Thoracic aorta (tissue), 2 donors: Measurements from ENCODE around the gene SNURF. TPM values are rescaled to one million over a fixed set of nuclear protein-coding genes. Genes with fewer than 3 reads are reported as not detected.
A peak's percentile ranks its signal among the peaks of the same experiment; 100 is the strongest.
"Not testable (repeated sequence)": the region's sequence is repeated elsewhere in the genome, so short reads cannot be mapped to it uniquely, and the experiment has no call there.

Source experiments
- ATAC-seq: fragments of 150-250 bp; one replicate; pipeline ENCODE4 v1.8.0; 2017; ENCODE audit warnings: low read depth; ENCODE audit not compliant: insufficient number of reproducible peaks, low FRiP score
- DNase-seq: peaks from one replicate; pipeline ENCODE4 v3.0.0-alpha.2; 2020; ENCODE audit warnings: low spot score
- H3K27ac ChIP-seq, 2 donors: fragments of 200-600 bp; sonication (generic); 1 replicate in 1 of 2; 2 replicates in 1 of 2; pipeline ENCODE4 v1.5.1; 2016; ENCODE audit warnings: mild to moderate bottlenecking in 2 of 2, moderate library complexity in 2 of 2
- H3K27me3 ChIP-seq: fragments of 200-600 bp; sonication (generic); replicated peaks from 2 replicates; pipeline ENCODE4 v1.6.0; 2016; ENCODE audit warnings: mild to moderate bottlenecking; ENCODE audit not compliant: insufficient read depth
- H3K36me3 ChIP-seq: fragments of 200-600 bp; sonication (generic); one replicate; pipeline ENCODE4 v1.5.1; 2016
- H3K4me1 ChIP-seq, 2 donors: fragments of 200-600 bp; sonication (generic); 1 replicate in 1 of 2; 2 replicates in 1 of 2; pipeline versions ENCODE4 v1.5.1 to v1.6.0; 2016; ENCODE audit warnings: low read depth in 2 of 2, mild to moderate bottlenecking in 1 of 2; ENCODE audit not compliant: control insufficient read depth in 1 of 2
- H3K4me3 ChIP-seq: fragments of 200-600 bp; sonication (generic); 2 replicates; pipeline ENCODE4 v1.5.1; 2016; ENCODE audit warnings: mild to moderate bottlenecking
- H3K9me3 ChIP-seq: fragments of 200-600 bp; sonication (generic); 2 replicates; pipeline ENCODE4 v1.5.1; 2016
- CTCF ChIP-seq: fragments of 200-600 bp; sonication (generic); IDR thresholded peaks from one replicate; pipeline ENCODE4 v1.5.1; 2019; ENCODE audit warnings: antibody characterized with exemption
- total RNA-seq, 2 donors: library from RNA; depleted of rRNA; stranded (reverse); fragments of >200 nt; gene quantifications; one replicate each; pipeline versions ENCODE4 v1.1.0 to v1.2.3, GENCODE V29; 2016

SNURF gene
- total RNA-seq, 2 donors from 2014 or later = 17.7 to 37.3 TPM

- no peak for TF ChIP-seq CTCF
- ATAC-seq (no peak), DNase-seq (no peak)
- Histone ChIP-seq H3K27ac (peak overlapping the region in 1 of 2 donors; percentile 23), H3K27me3 (no peaks in the 10 kb centered on the region), H3K9me3 (no peaks in the 10 kb centered on the region), H3K36me3 (no peaks in the 10 kb centered on the region), H3K4me1 (no peaks in the 10 kb centered on the region), H3K4me3 (no peak overlapping the region)
Measured at GRCh38 chr15:24924153-24924552, 30.6 kb upstream of the SNURF start.

- Histone ChIP-seq H3K4me1 (no peaks in the 10 kb centered on the region), H3K27ac (peak overlapping the region; percentile 23 to 37), H3K27me3 (no peaks in the 10 kb centered on the region), H3K9me3 (no peaks in the 10 kb centered on the region), H3K4me3 (no peak overlapping the region), H3K36me3 (no peaks in the 10 kb centered on the region)
- ATAC-seq (no peak), DNase-seq (no peak)
- TF ChIP-seq CTCF = no peak
Measured at GRCh38 chr15:24924621-24925020, 30.2 kb upstream of the SNURF start.

DNA sequence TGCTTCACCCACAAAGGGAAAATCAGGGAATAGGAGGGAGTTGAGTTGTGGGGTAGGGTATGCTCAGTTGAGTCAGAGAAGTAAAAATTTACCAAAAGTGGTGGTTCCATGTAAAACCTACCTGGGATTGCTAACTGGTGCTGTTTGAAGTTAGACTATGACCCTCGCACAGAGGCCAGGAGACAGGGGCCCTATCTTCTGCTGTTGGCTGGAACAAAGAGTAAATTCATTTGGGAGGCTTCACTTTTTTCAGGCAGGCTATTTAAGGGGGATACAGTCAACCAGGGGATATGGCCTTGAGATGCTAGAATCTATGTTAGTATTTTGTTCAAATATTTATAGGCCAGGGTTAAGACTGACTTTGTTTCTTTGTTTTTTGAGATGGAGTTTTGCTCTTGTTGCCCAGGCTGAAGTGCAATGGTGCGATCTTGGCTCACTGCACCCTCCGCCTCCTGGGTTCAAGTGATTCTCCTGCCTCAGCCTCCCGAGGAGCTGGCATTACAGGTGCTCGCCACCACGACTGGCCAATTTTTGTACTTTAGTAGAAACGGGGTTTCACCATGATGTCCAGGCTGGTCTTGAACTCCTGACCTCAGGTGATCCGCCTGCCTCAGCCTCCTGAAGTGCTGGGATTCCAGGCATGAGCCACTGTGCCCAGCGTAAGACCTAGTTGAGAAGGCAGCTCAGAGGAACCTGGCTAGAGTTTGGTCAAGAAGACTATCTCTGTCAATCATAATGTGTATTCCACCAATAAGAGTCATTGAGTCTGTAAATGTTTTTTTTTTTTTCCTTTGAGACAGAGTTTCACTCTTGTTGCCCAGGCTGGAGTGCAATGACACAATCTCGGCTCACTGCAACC lies 22.7 kb upstream of the SNURF start:
- not testable (repeated sequence) for H3K36me3 ChIP-seq, H3K4me3 ChIP-seq, H3K4me1 ChIP-seq, H3K9me3 ChIP-seq, DNase-seq, ATAC-seq, H3K27me3 ChIP-seq, H3K27ac ChIP-seq

DNA sequence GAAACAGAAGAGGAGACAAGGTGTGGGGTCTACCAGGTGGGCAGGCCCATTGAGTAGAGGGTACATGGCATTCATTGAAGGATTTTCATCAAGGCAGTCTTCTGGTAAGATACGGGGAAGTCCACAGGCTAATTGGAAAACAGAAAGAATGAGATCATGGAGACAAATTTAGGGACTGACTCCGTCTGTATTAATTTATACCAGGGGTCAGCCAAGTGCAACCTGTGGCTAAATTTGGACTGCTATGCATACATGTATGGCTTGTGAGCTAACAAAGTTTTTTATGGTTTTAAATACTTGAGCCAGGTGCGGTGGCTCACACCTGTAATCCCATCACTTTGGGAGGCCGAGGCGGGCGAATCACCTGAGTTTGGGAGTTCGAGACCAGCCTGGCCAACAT lies 21.1 kb upstream of the SNURF start:
- Histone ChIP-seq H3K27me3 (no peaks in the 10 kb centered on the region), H3K9me3 (no peaks in the 10 kb centered on the region), H3K27ac (peak overlapping the region in 1 of 2 donors; percentile 58), H3K36me3 (no peaks in the 10 kb centered on the region), H3K4me3 (no peak overlapping the region), H3K4me1 (peaks cover 5 to 9% of the 10 kb centered on the region in 2 donors)
- ATAC-seq (peak; percentile 80), DNase-seq (no peak)
- TF ChIP-seq CTCF = no peak

DNA sequence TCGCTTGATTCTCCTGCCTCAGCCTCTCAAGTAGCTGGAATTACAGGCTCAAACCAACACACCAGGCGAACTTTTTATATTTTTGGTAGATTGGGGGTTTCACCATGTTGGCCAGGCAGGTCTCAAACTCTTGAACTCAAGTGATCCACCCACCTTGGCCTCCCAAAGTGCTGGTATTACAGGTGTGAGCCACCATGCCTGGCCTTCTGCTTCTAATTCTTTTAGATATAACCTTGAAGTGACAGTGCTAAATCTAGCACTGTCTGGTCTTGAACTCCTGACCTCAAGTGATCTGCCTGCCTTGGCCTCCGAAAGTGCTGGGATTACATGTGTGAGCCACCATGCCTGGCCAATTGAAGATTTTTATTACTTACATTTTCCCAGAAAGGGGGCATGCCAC lies 16.6 kb upstream of the SNURF start:
- not testable (repeated sequence) for H3K9me3 ChIP-seq, H3K27ac ChIP-seq, DNase-seq, ATAC-seq, H3K4me3 ChIP-seq, H3K36me3 ChIP-seq, H3K27me3 ChIP-seq
- H3K4me1 ChIP-seq = peaks cover 5 to 16% of the 10 kb centered on the region in 2 donors

GRCh38 chr15:24940236-24940635 lies 14.6 kb upstream of the SNURF start:
- TF ChIP-seq CTCF = no peak
- Histone ChIP-seq H3K9me3 (no peaks in the 10 kb centered on the region), H3K36me3 (no peaks in the 10 kb centered on the region), H3K4me3 (no peak overlapping the region), H3K4me1 (peaks cover 0 to 14% of the 10 kb centered on the region in 2 donors), H3K27ac (no peak overlapping the region), H3K27me3 (no peaks in the 10 kb centered on the region)
- no peak for DNase-seq
- ATAC-seq = no peak
